Activated CD4-positive, CD25-positive, alpha-beta regulatory T cell treated with anti-CD3 and anti-CD28 coated beads, Interleukin-2, amount 50 U/mL, for 24 hours (primary cell): Measurements from ENCODE around the gene TAF10.

ENCODE experiments used
- ATAC-seq, 2 donors: fragments of 150-1000 bp; cut with Tn5 transposase; one replicate each; pipeline ENCODE4 v1.10.0; 2021; ENCODE audit warnings: mild to moderate bottlenecking in 1 of 2, moderate library complexity in 1 of 2

Gene TAF10

GRCh38 chr11:6623391-6624363, 11.7 kb upstream of the TAF10 start:
- ATAC-seq: no peak

DNA sequence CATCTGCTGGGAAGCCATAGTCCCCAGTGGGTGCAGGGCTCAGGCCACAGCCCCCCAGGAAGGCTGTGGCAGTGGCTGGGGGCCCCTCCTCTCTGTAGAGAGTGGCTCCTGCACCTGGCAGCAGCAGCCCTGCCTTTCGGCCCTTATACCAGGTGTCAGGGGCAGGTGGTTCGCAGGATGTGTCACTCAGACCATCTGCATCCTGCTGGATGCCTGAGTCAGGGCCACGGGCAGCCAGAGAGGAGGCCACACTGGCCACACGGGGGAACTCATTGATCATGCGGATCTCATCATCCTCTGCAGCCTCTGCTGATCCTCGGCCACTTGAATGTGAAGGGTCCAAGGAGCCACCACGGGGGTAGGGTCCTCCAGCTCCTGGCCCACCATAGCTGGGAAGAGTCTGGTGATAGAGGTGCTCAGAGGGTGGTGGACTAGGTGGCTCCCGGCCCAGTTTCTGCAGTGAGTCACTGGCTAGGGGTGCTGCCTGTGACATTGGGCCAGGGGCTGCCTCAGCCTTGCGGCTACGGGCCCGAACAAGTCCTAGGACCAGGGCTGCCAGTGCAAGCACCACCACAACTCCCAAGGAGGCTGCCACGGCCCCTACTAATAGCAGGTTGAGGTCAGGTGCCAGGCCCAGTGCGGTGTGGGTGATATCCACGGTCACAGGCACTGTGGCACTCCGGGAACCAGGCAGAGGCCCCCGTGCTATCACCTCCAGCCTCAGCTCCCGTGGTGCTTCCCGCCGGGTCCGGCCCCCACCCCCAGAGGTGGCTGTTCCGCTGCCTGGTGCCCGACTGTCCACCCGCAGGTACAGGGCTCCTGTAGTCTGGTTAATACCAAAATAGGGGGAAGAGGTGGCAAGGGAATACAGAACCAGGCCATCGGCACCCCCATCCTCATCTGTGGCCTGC, 10.5 kb upstream of the TAF10 start:
- ATAC-seq: no peak

- no peak for ATAC-seq
These were observed 9.7 kb upstream of the TAF10 start for GRCh38 chr11:6621711-6622211.

DNA sequence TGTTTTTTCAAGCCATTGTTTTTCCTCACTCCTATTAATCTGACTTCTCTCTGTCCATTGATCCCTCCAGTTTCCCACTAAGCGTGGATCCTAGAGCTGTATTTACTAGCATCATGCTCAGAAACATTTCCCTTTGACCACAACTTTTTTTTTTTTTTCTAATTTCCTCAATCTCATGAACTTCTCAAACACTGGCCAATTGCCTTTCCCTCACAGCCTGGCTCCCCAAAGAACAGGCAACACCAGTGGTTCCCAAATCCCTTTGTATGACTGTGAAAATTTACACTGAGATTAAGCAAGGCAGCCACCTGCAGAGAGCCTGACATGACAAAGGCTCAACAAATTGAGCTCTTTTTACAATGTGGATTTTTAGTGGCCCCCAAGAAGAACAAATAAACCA, 8.6 kb upstream of the TAF10 start:
- no peak for ATAC-seq

- ATAC-seq: peak; percentile 94
These were observed 7.2 kb upstream of the TAF10 start, which contains the start of gene TPP1 for GRCh38 chr11:6619004-6619745. TPP1 (minus strand) TSS chr11:6619422; CDS start chr11:6619400, 22 bp downstream.

GRCh38 chr11:6618117-6619003, 6.3 kb upstream of the TAF10 start:
- peak; percentile 68 to 70 for ATAC-seq

DNA sequence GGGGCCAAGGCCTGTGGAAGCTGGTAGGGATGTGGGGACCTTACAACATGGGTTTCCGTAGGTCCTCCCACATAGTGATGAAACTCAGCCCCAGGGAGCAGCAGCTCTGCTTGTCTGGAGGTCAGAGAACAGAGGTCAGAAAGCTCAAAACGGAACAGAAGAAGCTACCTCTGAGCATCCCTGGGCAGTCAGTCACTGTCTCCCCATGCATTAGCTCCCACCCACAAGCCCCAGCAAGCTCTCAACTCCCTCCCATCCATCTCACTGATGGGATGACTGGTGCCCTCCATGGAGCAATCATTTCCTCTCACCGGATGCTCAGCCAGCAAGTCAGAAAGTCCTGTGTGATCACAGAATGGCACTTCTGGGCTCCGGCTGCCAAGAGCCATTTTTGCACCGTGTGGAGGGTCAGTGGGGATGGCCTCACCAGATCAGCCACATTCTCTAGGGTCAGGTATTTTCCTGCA, 5.3 kb upstream of the TAF10 start:
- ATAC-seq: no peak

- no peak for ATAC-seq
These were observed 4.7 kb upstream of the TAF10 start for GRCh38 chr11:6616596-6617250.

GRCh38 chr11:6615882-6616585, 4.0 kb upstream of the TAF10 start:
- no peak for ATAC-seq

DNA sequence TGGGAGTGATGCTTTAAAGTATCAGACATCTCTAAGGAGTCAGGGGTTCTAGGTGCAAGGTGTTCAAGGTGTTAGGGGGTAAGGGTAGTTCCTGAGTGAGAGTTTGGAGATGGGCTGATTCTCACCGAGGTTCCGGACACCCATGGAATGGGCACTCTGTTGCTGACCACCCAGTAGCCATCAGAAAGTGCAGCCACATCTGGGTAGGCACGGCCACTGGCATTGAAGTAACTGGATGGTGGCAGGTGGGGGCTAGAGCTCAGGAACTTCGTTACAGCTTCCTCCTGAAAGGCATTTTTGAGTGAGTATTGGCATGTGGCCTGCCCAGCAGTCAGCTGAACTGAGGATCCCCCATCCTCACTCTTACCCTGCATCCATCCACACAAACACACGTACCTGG, 3.0 kb upstream of the TAF10 start:
- ATAC-seq: no peak

- ATAC-seq: no peak
These were observed 2.4 kb upstream of the TAF10 start for GRCh38 chr11:6614446-6614845.

DNA sequence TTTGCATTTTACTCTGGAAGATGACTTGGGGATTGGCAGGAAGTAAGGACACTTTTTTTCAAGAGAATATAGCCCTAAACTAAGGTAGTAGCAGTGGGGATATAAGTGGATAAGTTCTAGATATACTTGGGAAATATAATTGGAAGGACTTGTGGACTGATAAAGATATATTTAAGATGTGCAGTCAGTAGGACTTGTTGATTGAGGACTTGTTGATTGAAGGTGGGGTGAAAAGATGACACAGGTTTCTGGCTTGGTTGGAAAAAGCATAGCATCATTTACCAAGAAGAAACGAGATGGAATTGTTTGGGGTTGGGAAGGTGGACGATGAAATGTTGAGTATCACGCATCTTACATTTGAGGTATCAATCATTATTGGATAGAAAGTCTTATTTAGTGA, 1.5 kb upstream of the TAF10 start:
- ATAC-seq: no peak

GRCh38 chr11:6611963-6612212, 128 bp downstream of the TAF10 start:
- ATAC-seq: peak in 1 of 2 donors; percentile 3

- ATAC-seq: peak in 1 of 2 donors; percentile 10
These were observed 689 bp downstream of the TAF10 start for GRCh38 chr11:6611092-6611962.

GRCh38 chr11:6610591-6610990, 1.4 kb downstream of the TAF10 start:
- no peak for ATAC-seq

DNA sequence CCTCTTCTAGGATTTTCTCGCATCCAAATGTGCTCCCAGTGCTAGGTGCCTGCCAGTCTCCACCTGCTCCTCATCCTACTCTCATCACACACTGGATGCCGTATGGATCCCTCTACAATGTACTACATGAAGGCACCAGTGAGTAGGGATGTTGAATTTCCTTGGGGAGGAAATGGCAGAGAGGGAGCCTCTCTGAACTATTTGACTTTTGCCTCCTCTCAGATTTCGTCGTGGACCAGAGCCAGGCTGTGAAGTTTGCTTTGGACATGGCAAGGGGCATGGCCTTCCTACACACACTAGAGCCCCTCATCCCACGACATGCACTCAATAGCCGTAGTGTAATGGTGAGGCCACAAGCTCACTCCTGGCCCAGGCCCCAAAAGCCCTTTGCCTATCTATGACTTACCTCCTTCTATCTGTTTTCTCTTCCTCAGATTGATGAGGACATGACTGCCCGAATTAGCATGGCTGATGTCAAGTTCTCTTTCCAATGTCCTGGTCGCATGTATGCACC, 2.5 kb downstream of the TAF10 start:
- ATAC-seq: no peak

DNA sequence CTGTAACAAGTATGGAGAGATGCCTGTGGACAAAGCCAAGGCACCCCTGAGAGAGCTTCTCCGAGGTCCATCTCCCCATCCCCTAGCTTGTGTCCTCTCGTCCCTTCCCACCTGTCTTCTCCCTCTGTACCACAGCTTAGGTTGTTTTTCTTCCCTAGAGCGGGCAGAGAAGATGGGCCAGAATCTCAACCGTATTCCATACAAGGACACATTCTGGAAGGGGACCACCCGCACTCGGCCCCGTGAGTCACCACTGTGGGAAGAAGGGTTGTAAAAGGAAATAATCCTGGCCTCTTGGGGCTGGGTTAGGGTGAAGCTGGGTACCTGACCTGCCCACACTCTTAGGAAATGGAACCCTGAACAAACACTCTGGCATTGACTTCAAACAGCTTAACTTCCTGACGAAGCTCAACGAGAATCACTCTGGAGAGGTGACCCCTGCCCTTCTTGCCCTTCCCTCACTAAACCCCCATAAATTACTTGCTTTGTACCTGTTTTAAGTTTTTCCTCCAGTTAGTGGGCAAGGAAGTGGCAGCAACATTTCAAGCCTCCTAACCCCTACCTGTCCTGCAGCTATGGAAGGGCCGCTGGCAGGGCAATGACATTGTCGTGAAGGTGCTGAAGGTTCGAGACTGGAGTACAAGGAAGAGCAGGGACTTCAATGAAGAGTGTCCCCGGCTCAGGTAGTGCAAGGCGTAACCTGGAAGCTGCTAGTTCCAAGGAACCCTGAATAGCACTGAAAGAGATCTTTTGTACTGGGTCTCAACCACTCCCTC, 3.1 kb downstream of the TAF10 start:
- ATAC-seq: no peak

GRCh38 chr11:6608011-6608410, 4.0 kb downstream of the TAF10 start:
- ATAC-seq: no peak
